ENCODE data around the gene INO80C. TPM values are rescaled to one million over a fixed set of nuclear protein-coding genes. Genes with fewer than 3 reads are reported as not detected.

Gene INO80C
- total RNA-seq, 1 donor from 2014 or later: 4.7 TPM

DNA sequence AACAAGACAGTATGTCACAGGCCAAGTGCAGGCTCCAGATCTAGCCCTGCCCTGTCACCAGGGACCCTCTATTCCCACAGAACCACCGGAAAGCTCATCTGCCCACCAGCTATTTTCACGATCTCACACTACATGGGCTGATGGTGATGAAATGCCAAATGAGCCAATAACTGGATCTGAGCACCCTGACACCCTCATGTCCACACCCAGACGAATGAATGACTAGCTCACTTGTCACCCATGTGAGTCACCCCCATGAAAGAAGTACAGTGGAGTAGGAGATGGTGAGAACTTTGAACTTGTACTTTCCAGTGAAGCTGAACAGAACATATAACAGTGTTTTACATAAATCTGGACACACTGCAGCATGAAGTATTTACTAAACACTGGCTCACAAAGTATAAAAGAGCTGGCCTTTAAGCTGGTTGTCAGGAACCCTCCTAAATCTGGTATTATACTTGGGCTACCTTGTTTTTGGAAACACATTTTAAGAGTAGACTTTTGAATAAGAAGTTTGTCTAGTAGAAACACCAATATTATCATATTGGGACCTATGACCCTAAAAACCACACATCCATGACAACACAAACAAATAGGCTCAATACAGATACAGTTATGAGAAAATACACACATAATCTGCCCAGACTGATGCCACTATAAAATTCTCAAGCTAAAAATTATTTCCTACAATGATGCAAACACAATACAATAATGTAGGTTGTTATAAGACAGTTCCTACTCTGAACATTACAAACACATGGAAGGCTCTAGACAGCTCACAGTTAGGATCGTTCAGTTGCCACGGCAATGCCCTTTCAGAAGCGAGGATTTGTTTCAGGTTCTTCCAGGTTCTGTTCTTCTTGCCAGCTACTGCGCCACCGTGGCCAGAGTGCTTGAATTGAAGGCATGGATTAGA lies 19.0 kb downstream of the INO80C start:
- Histone ChIP-seq H3K9me3 (ENCODE audit: control insufficient read depth in 3 of 3, low read length in 3 of 3) (no peaks in the 10 kb centered on the region), H3K27ac (ENCODE audit: low read depth, low read length) (no peak overlapping the region), H3K9ac (ENCODE audit: low read depth in 1 of 3, low read length in 3 of 3) (no peak overlapping the region), H3K4me1 (ENCODE audit: control insufficient read depth in 3 of 3, insufficient read depth in 3 of 3, low read length in 3 of 3) (peaks cover 0 to 3% (median 3%) of the 10 kb centered on the region in 3 donors), H3K4me3 (ENCODE audit: low read length in 3 of 3) (no peak overlapping the region), H3K36me3 (ENCODE audit: control insufficient read depth in 3 of 3, insufficient read depth in 3 of 3, low read length in 3 of 3) (no peaks in the 10 kb centered on the region), H3K27me3 (ENCODE audit: control insufficient read depth in 3 of 3, insufficient read depth in 3 of 3, low read length in 3 of 3) (no peaks in the 10 kb centered on the region)

DNA sequence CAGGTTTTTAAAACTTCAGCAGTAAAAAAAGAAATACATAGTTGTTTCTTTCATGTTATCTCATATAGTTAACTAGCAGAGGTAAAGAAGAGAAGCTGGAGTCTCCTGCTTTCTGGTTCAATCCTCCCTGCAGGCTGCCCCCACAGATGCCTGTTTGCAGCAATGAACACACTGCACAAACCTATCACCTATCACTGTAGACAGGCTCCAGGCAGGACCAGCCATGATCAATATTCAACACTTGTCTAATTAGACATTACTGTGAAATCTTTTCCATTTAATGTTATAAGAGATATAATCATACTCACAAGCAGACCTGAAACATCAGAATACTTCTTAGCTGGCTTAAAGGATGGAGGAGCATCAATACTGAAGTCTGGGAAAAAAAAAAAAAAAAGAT lies 19.8 kb downstream of the INO80C start:
- no peak overlapping the region for H3K27ac ChIP-seq (ENCODE audit: low read depth, low read length)

GRCh38 chr18:35477497-35477896 lies 20.3 kb downstream of the INO80C start:
- Histone ChIP-seq H3K27ac (ENCODE audit: low read depth, low read length) (no peak overlapping the region), H3K36me3 (ENCODE audit: control insufficient read depth in 3 of 3, insufficient read depth in 3 of 3, low read length in 3 of 3) (no peaks in the 10 kb centered on the region), H3K4me1 (ENCODE audit: control insufficient read depth in 3 of 3, insufficient read depth in 3 of 3, low read length in 3 of 3) (peaks cover 0 to 3% (median 3%) of the 10 kb centered on the region in 3 donors), H3K9ac (ENCODE audit: low read depth in 1 of 3, low read length in 3 of 3) (no peak overlapping the region), H3K27me3 (ENCODE audit: control insufficient read depth in 3 of 3, insufficient read depth in 3 of 3, low read length in 3 of 3) (no peaks in the 10 kb centered on the region), H3K9me3 (ENCODE audit: control insufficient read depth in 3 of 3, low read length in 3 of 3) (no peaks in the 10 kb centered on the region), H3K4me3 (ENCODE audit: low read length in 3 of 3) (no peak overlapping the region)

More for the DNA sequence above, 19.8 kb downstream of the INO80C start:
- Histone ChIP-seq H3K9ac (ENCODE audit: low read depth in 1 of 3, low read length in 3 of 3) (no peak overlapping the region), H3K4me3 (ENCODE audit: low read length in 3 of 3) (no peak overlapping the region), H3K36me3 (ENCODE audit: control insufficient read depth in 3 of 3, insufficient read depth in 3 of 3, low read length in 3 of 3) (no peaks in the 10 kb centered on the region), H3K27me3 (ENCODE audit: control insufficient read depth in 3 of 3, insufficient read depth in 3 of 3, low read length in 3 of 3) (no peaks in the 10 kb centered on the region), H3K4me1 (ENCODE audit: control insufficient read depth in 3 of 3, insufficient read depth in 3 of 3, low read length in 3 of 3) (peaks cover 0 to 3% (median 3%) of the 10 kb centered on the region in 3 donors), H3K9me3 (ENCODE audit: control insufficient read depth in 3 of 3, low read length in 3 of 3) (no peaks in the 10 kb centered on the region)

DNA sequence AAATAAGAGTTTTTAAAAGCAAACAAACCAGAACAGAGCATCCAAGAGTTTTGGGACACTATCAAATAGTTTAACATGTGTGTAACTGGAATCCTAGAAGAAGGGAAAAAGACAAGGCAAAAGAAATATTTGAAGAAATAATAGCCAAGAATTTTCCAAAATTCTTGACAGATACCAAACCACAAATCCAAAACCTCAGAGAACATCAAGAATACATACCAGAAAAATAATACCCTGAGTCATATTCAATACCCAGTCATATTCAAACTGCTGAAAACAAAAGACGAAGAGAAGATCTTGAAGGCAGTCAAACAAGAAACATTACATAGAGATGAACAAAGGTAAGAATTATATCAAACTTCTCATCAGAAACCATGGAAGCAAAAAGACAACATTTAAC lies 22.9 kb downstream of the INO80C start:
- Histone ChIP-seq H3K9me3 (ENCODE audit: control insufficient read depth in 3 of 3, low read length in 3 of 3) (no peaks in the 10 kb centered on the region), H3K27me3 (ENCODE audit: control insufficient read depth in 3 of 3, insufficient read depth in 3 of 3, low read length in 3 of 3) (no peaks in the 10 kb centered on the region), H3K9ac (ENCODE audit: low read depth in 1 of 3, low read length in 3 of 3) (no peak overlapping the region), H3K4me3 (ENCODE audit: low read length in 3 of 3) (no peak overlapping the region), H3K4me1 (ENCODE audit: control insufficient read depth in 3 of 3, insufficient read depth in 3 of 3, low read length in 3 of 3) (peaks cover 0 to 3% (median 0%) of the 10 kb centered on the region in 3 donors), H3K36me3 (ENCODE audit: control insufficient read depth in 3 of 3, insufficient read depth in 3 of 3, low read length in 3 of 3) (no peaks in the 10 kb centered on the region), H3K27ac (ENCODE audit: low read depth, low read length) (no peak overlapping the region)

- Histone ChIP-seq H3K27me3 (ENCODE audit: control insufficient read depth in 3 of 3, insufficient read depth in 3 of 3, low read length in 3 of 3) (no peaks in the 10 kb centered on the region), H3K36me3 (ENCODE audit: control insufficient read depth in 3 of 3, insufficient read depth in 3 of 3, low read length in 3 of 3) (peaks cover 0 to 1% (median 0%) of the 10 kb centered on the region in 3 donors), H3K27ac (ENCODE audit: low read depth, low read length) (no peak overlapping the region), H3K4me3 (ENCODE audit: low read length in 3 of 3) (no peak overlapping the region), H3K9me3 (ENCODE audit: control insufficient read depth in 3 of 3, low read length in 3 of 3) (no peaks in the 10 kb centered on the region), H3K4me1 (ENCODE audit: control insufficient read depth in 3 of 3, insufficient read depth in 3 of 3, low read length in 3 of 3) (peaks cover 0 to 3% (median 0%) of the 10 kb centered on the region in 3 donors), H3K9ac (ENCODE audit: low read depth in 1 of 3, low read length in 3 of 3) (no peak overlapping the region)
Observed at GRCh38 chr18:35473562-35473961, 24.2 kb downstream of the INO80C start.

DNA sequence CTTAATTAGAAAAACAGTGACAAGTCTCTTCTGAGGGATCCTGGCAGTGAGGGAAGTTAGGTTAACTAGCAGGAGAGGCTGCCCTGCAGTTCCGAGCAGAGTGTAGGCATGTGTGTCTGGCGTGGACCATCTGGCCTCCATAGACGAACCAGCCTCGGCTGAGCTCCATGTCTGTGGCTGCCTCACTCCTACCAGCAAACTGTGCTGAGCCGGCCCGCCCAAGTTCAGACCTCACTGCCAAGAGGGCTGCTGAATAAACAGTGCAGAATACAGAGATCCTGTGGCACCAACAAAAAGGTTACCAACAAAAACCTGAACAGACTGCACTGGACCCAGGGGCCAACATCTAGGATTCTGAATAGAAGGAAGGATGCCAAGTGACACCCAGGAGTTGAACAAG lies 27.3 kb downstream of the INO80C start:
- Histone ChIP-seq H3K36me3 (ENCODE audit: control insufficient read depth in 3 of 3, insufficient read depth in 3 of 3, low read length in 3 of 3) (peaks cover 0 to 4% (median 2%) of the 10 kb centered on the region in 3 donors), H3K9me3 (ENCODE audit: control insufficient read depth in 3 of 3, low read length in 3 of 3) (no peaks in the 10 kb centered on the region), H3K4me3 (ENCODE audit: low read length in 3 of 3) (no peak overlapping the region), H3K4me1 (ENCODE audit: control insufficient read depth in 3 of 3, insufficient read depth in 3 of 3, low read length in 3 of 3) (peaks cover 0 to 11% (median 5%) of the 10 kb centered on the region in 3 donors), H3K27me3 (ENCODE audit: control insufficient read depth in 3 of 3, insufficient read depth in 3 of 3, low read length in 3 of 3) (no peaks in the 10 kb centered on the region), H3K27ac (ENCODE audit: low read depth, low read length) (no peak overlapping the region), H3K9ac (ENCODE audit: low read depth in 1 of 3, low read length in 3 of 3) (no peak overlapping the region)

GRCh38 chr18:35469725-35470124 lies 28.0 kb downstream of the INO80C start:
- no peak overlapping the region for H3K27ac ChIP-seq (ENCODE audit: low read depth, low read length)
- no peak overlapping the region for H3K4me3 ChIP-seq (ENCODE audit: low read length in 3 of 3)
- no peaks in the 10 kb centered on the region for H3K27me3 ChIP-seq (ENCODE audit: control insufficient read depth in 3 of 3, insufficient read depth in 3 of 3, low read length in 3 of 3)
- H3K36me3 ChIP-seq (ENCODE audit: control insufficient read depth in 3 of 3, insufficient read depth in 3 of 3, low read length in 3 of 3): peaks cover 0 to 4% (median 2%) of the 10 kb centered on the region in 3 donors
- H3K4me1 ChIP-seq (ENCODE audit: control insufficient read depth in 3 of 3, insufficient read depth in 3 of 3, low read length in 3 of 3): peaks cover 0 to 11% (median 5%) of the 10 kb centered on the region in 3 donors
- no peaks in the 10 kb centered on the region for H3K9me3 ChIP-seq (ENCODE audit: control insufficient read depth in 3 of 3, low read length in 3 of 3)
- H3K9ac ChIP-seq (ENCODE audit: low read depth in 1 of 3, low read length in 3 of 3): no peak overlapping the region

DNA sequence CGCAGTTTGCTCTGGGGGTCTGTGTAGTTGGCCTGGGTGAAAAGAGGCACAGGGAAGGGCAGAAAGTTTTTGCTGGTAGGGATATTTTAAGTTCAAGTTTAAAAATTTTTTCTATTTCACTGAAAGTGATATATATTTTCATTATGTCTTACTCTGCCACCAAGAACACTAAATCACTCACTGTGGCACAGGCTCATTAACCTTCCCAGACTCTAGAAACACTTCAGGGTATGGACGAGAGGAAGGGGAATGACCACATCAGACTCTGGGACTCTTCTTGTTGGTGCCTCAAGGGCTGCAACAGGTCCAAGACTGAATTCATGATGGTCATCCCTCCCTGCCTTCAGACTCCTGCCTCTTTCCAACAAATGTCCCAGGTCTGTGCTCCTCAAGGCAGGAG lies 29.0 kb downstream of the INO80C start:
- no peak overlapping the region for H3K27ac ChIP-seq (ENCODE audit: low read depth, low read length)
- H3K4me3 ChIP-seq (ENCODE audit: low read length in 3 of 3): no peak overlapping the region
- no peaks in the 10 kb centered on the region for H3K27me3 ChIP-seq (ENCODE audit: control insufficient read depth in 3 of 3, insufficient read depth in 3 of 3, low read length in 3 of 3)
- H3K4me1 ChIP-seq (ENCODE audit: control insufficient read depth in 3 of 3, insufficient read depth in 3 of 3, low read length in 3 of 3): peaks cover 0 to 11% (median 5%) of the 10 kb centered on the region in 3 donors
- peaks cover 0 to 4% (median 2%) of the 10 kb centered on the region in 3 donors for H3K36me3 ChIP-seq (ENCODE audit: control insufficient read depth in 3 of 3, insufficient read depth in 3 of 3, low read length in 3 of 3)
- no peak overlapping the region for H3K9ac ChIP-seq (ENCODE audit: low read depth in 1 of 3, low read length in 3 of 3)
- no peaks in the 10 kb centered on the region for H3K9me3 ChIP-seq (ENCODE audit: control insufficient read depth in 3 of 3, low read length in 3 of 3)

DNA sequence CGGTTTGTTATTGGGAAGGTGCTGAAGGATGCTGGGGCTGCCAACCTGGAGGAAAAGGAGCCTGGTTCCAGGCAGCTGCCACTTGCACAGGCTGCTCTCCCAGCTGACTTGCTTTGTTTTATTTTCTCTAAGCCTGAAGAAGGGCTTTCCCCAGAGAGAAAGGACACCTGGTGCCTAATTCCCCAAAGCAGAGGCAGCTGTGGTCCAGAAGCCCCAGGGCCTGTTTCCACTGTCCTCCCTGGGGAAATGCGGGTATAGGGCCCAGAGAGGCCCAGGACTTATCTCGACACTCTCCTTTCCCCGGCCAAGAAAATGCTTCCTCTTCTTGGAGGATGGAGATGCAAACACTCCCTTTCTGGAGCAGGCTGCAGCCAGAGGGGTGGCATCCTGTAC lies 30.1 kb downstream of the INO80C start:
- H3K9ac ChIP-seq (ENCODE audit: low read depth in 1 of 3, low read length in 3 of 3): no peak overlapping the region
- H3K4me1 ChIP-seq (ENCODE audit: control insufficient read depth in 3 of 3, insufficient read depth in 3 of 3, low read length in 3 of 3): peaks cover 0 to 13% (median 7%) of the 10 kb centered on the region in 3 donors
- H3K27ac ChIP-seq (ENCODE audit: low read depth, low read length): peak overlapping the region; percentile 7
- H3K4me3 ChIP-seq (ENCODE audit: low read length in 3 of 3): no peak overlapping the region
- peaks cover 0 to 4% (median 2%) of the 10 kb centered on the region in 3 donors for H3K36me3 ChIP-seq (ENCODE audit: control insufficient read depth in 3 of 3, insufficient read depth in 3 of 3, low read length in 3 of 3)
- no peaks in the 10 kb centered on the region for H3K9me3 ChIP-seq (ENCODE audit: control insufficient read depth in 3 of 3, low read length in 3 of 3)
- no peaks in the 10 kb centered on the region for H3K27me3 ChIP-seq (ENCODE audit: control insufficient read depth in 3 of 3, insufficient read depth in 3 of 3, low read length in 3 of 3)
